Nephron progenitor cell (in vitro differentiated cells): ENCODE measurements around the gene CTSW.

Experiments used
- DNase-seq: peaks from one replicate; pipeline ENCODE4 v3.0.0; 2021
- H3K27ac Mint-ChIP-seq: 2 replicates; pipeline ENCODE4 v1.8.0; 2021; ENCODE audit warnings: mild to moderate bottlenecking, moderate library complexity, mixed read lengths
- H3K27me3 Mint-ChIP-seq: 2 replicates; pipeline ENCODE4 v1.8.0; 2021; ENCODE audit warnings: mild to moderate bottlenecking, low read depth, mixed read lengths; ENCODE audit not compliant: poor library complexity
- H3K36me3 Mint-ChIP-seq: 2 replicates; pipeline ENCODE4 v1.8.0; 2021; ENCODE audit warnings: low read depth, mixed read lengths
- H3K4me1 Mint-ChIP-seq: 2 replicates; pipeline ENCODE4 v1.8.0; 2021; ENCODE audit warnings: mixed read lengths
- H3K4me3 Mint-ChIP-seq: 2 replicates; pipeline ENCODE4 v1.8.0; 2021; ENCODE audit warnings: mild to moderate bottlenecking, moderate library complexity, mixed read lengths
- H3K9me3 Mint-ChIP-seq: 2 replicates; pipeline ENCODE4 v1.8.0; 2021; ENCODE audit warnings: mild to moderate bottlenecking, moderate library complexity, mixed read lengths
- TF ChIP-seq, protein P1 (sequence below): fragments of 200-600 bp; sonication (generic); IDR thresholded peaks from 2 replicates; pipeline ENCODE4 v1.5.0; 2021; ENCODE audit warnings: antibody characterized with exemption

CTSW gene

DNA sequence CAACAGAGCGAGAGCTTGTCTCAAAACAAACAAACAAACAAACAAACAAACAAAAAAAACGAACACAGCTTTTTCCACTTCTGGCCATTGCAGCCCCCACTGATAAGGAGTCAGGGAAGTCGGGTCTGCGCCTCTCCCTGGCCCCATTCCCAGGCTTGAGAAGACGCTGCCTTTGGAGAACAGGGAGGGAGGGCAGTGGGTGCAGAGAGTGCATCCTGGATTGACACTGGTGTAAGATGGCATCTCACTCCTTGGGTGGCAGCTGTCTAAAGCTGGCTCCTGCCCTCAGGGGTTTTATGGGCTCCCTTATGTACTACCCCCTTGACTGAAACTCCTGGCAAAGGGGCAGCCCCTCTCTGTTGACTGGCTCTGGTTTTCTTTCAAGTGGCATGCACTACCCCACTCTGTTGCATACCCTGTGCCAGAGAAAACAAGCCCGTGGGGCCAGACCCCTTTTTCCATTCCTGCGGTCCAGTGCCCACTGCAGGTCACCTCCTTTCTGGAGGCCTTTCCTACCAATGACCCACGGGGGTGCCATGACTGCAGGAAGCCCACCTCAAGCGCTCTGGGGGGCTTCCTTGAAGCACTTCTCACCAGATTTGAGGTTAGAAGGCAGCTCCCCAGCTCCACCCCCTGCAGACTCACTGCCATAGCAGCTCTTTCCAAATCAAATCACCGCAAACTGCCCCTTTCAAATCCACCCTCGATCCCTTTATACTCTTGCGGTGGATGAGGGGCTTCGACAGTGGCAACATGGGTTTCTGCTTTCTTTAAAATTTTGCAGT lies 52.3 kb downstream of the CTSW start:
- H3K9me3 Mint-ChIP-seq: no peaks in the 10 kb centered on the region
- no peak overlapping the region for H3K27ac Mint-ChIP-seq

DNA sequence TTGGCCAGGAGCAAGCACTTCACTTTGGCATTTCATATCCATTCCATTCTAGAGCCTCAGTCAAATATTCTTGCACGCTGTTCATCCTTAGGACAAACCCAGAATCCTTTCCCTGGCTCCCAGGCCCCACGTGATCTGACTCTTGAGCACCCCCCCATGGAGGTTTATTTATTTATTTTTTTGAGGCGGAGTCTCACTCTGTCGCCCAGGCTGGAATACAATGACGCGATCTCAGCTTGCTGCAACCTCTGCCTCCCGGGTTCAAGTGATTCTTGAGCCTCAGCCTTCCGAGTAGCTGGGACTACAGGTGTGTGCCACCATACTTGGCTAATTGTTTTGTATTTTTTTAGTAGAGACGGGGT lies 52.9 kb downstream of the CTSW start:
- H3K27ac Mint-ChIP-seq: no peak overlapping the region
- H3K27me3 Mint-ChIP-seq: peaks cover 10% of the 10 kb centered on the region
- no peak overlapping the region for H3K4me3 Mint-ChIP-seq
- DNase-seq: no peak
- no peaks in the 10 kb centered on the region for H3K36me3 Mint-ChIP-seq
- H3K4me1 Mint-ChIP-seq: peaks cover 23% of the 10 kb centered on the region
- TF ChIP-seq, protein P1, sequence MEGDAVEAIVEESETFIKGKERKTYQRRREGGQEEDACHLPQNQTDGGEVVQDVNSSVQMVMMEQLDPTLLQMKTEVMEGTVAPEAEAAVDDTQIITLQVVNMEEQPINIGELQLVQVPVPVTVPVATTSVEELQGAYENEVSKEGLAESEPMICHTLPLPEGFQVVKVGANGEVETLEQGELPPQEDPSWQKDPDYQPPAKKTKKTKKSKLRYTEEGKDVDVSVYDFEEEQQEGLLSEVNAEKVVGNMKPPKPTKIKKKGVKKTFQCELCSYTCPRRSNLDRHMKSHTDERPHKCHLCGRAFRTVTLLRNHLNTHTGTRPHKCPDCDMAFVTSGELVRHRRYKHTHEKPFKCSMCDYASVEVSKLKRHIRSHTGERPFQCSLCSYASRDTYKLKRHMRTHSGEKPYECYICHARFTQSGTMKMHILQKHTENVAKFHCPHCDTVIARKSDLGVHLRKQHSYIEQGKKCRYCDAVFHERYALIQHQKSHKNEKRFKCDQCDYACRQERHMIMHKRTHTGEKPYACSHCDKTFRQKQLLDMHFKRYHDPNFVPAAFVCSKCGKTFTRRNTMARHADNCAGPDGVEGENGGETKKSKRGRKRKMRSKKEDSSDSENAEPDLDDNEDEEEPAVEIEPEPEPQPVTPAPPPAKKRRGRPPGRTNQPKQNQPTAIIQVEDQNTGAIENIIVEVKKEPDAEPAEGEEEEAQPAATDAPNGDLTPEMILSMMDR: no peak
- no peaks in the 10 kb centered on the region for H3K9me3 Mint-ChIP-seq

More for the DNA sequence above, 52.3 kb downstream of the CTSW start:
- H3K4me1 Mint-ChIP-seq: peaks cover 23% of the 10 kb centered on the region
- no peak for DNase-seq
- TF ChIP-seq, protein P1: no peak
- peaks cover 6% of the 10 kb centered on the region for H3K27me3 Mint-ChIP-seq
- no peaks in the 10 kb centered on the region for H3K36me3 Mint-ChIP-seq
- no peak overlapping the region for H3K4me3 Mint-ChIP-seq
